HG02938 (cell line): Measurements from ENCODE around the gene ZNF223.
A peak's percentile ranks its signal among the peaks of the same experiment; 100 is the strongest.

ENCODE experiments used
- ATAC-seq: cut with Tn5 transposase; IDR thresholded peaks from one replicate; pipeline ENCODE4 v1.9.1; 2021; ENCODE audit warnings: mild to moderate bottlenecking, moderate library complexity; ENCODE audit not compliant: unreplicated experiment

The ZNF223 gene

DNA sequence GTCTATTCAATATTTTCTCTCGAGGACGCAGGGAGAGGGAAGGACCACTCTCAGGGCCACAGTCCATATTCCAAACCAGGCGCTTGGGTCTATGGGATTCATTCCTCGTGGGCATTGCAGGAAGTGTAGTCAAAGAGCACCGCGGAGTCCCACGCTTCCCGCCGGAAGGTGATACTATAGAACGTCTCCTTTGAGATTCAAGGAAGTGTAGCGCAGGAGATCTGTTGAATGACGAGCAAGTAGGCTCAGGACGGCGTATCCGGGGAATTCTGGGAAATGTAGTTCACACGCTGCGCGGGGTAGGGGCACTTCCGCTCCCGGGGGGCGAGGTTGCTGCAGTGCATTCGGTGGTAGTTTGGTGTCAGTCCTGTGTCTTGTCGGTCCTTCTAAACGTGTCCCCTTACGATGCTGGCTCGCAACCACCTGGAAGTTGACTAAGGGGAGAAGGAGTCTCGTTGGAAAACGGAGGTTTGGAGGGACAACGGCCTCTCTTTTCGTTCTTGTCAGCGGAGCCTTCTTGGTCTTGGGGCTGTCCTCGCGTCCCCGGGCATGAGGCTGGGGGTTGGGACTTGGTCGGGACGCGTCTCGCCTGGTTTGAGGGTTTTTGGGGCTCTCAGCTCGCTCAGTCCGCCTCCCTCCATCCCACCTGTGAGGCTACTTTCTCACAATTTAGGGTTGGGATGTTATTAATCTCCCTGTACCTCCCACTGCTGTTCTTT, 20.1 kb downstream of the ZNF223 start, which contains the start of gene ZNF284:
TSS of gene ZNF284 (plus strand) at position 336 of the 719 bp plus-strand sequence. CDS start 4,231 bp downstream, outside the sequence.
- peak; percentile 97 for ATAC-seq

DNA sequence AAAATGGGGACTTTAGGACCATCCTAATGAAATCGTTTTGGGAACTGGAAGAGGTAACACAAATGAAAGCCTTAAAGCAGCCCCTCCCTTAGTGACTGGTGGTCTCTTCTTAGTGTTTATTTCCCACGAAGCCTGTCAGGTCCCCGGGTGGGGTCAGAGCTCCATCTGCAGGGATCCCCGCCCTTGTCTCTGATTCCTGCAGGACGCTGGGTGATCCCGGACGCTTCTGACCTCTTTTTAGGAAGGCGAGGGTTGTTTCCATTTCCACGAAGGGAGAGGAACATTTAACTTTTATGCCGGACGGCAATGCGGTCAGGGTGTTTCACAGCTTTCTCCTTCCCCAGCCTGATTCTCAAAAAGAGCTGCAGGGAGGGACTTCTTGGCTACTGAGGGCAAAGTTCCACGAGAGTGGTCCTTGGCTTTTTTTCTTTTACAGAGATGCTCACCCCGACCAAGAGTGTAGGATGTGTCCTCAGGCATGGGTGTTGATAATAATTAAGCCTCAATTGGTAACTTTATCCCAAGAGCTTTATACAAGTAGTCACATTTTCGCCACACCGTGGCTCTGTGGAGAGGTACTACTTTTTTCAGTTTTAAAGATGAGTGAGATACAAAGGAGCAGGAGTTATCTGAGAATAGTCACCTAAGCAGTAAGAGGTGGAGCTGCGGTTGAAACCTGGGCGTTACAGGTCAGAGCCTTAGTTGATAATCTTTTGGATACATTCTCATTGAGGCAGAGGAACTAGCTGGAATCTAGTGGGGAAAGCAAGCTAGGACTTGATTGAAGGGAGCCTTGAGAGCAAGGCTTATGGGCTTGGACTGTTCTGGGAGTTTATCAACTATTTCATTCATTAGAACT, 20.9 kb downstream of the ZNF223 start:
- ATAC-seq, result no peak

DNA sequence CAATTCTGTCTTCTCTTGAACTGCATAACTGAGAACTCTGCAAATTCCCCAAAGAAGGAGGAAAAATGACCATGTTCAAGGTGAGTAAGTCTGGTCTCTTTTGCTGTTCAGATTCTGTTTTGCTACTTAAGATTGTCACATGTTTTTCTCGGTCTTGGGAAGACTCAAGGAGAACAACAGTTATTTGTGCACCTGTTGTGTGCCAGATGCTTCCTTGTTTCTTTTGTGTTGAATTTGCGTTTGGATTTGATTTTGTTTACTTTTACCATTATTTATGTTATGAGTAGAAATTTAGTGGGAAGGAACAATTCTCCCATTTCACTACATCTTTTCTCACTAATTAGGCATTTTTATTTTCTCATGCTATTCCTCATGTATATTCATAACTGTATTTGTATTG, 24.5 kb downstream of the ZNF223 start:
- ATAC-seq, result no peak

DNA sequence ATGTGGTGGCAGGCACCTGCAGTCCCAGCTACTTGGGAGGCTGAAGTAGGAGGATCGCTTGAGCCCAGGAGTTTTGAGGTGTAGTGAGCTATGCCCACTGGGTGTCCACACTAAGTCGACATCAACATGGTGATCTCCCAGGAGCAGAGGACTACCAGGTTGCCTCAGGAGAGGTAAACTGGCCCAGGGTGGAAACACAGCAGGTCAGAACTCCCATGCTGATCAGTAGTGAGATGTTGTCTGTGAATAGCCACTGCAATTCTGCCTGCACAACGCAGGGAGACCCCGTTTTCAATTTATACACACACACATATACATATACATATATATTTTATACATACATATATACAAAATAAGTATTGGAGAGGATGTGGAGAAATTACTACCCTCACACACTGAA, 40.3 kb downstream of the ZNF223 start:
- ATAC-seq, result no peak

DNA sequence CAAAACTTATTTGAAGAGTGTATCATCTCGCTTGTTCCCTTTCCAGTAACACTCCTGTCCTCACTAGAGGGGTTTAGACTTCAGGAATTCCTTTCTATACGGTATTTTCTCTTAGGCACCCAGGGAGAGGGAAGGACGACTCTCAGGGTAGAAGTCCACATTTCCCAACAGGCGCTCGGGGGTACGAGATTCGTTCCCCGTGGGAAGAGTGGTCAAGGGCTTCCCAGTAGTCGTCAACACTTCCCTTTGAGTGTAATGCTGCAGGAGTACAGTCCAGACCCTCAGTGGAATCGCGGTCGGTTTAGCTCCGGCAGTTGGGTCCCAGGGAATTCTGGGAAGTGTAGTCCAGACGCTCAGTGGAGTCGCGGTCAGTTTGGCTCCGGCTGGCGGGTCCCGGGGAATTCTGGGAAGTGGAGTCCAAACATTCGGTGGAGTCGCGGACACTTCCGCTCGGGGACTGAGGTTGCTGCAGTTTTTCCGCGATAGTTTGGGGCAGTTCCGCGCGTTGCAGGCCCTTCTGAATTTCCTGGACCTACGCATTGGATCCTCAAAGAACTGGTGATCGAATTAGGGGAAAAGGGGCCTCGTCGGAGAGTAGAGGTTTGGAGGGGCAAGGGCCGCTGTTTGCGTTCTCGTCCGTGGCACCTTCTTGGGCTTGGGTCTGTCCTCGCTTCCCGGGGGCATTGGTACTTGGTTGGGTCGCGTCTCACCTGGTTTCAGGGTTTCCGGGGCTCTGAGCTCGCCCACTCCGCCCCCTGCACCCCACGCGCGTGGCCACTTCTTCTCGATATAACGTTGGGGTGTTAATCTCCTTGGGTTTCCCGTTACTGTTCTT, 42.3 kb downstream of the ZNF223 start, which contains the start of gene ZNF224:
TSS of gene ZNF224 (plus strand) at position 431 of the 835 bp plus-strand sequence. CDS start 3,513 bp downstream, outside the sequence.
- peak; percentile 81 for ATAC-seq

DNA sequence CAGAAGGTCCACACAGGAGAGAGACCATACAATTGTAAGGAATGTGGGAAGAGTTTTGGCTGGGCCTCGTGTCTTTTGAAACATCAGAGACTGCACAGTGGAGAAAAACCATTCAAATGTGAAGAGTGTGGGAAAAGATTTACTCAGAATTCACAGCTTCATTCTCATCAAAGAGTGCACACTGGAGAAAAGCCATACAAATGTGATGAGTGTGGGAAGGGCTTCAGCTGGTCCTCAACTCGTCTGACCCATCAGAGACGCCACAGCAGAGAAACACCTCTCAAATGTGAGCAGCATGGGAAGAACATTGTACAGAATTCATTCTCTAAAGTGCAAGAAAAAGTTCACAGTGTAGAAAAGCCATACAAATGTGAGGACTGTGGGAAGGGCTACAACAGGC, 55.9 kb downstream of the ZNF223 start:
- no peak for ATAC-seq

DNA sequence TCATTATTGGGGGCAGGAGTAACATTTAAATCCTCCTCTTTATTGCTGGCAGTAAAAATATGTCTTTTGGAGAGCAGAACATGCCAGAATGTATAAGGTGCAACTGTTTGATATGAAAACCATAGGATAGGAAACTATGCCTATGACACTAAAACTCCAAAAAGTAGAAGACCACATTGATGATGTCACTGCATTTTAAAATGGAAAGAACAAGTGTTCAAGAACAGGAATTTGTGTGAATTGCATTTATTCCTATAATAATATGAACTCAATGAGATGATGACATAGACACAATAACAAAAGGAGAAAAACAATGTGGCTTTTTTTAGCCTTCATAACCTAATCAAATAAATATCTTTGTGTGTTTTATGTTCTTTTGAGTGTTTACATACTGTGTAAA, 57.6 kb downstream of the ZNF223 start:
- ATAC-seq, result no peak

DNA sequence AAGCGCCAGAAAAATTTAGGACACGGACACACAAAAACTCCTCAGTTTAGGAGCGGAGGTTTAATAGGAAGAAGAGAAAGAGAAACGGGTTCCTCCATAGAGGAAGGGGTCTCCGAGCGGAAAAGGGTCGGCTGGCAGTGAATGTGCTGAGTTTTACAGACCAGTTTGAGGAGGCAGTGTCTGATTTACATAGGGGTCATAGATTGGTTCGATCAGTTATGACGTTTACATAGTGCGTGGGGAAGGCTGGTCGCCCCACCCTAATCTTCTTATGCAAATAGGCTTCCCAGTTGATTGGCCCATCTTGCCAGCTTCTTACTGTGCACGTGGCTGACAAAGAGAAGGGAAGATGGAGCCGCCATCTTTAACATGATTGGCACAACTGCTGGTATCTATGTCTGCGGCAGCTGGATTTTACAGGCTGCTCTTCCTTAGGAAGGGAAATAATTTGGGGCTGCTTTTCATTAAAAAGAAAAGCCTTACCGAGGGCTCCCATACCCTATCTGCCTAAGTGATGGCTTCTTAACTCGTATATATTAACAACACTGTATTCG, 60.2 kb downstream of the ZNF223 start:
- no peak for ATAC-seq

DNA sequence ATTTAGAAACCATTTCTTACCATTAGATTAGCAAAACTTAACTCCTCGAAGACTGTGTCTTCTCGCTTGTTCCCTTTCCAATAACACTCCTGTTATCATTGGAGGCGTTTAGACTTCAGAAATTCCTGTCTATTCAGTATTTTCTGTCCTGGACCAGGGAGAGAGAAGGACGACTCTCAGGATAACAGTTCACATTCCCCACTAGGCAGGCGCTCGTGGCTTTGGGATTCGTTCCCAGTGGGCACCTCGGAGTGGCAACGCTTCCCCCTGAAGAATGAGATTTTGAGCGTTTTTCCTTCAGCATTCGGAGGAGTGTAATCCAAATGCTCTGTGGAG, 60.9 kb downstream of the ZNF223 start:
- ATAC-seq, result peak; percentile 5

DNA sequence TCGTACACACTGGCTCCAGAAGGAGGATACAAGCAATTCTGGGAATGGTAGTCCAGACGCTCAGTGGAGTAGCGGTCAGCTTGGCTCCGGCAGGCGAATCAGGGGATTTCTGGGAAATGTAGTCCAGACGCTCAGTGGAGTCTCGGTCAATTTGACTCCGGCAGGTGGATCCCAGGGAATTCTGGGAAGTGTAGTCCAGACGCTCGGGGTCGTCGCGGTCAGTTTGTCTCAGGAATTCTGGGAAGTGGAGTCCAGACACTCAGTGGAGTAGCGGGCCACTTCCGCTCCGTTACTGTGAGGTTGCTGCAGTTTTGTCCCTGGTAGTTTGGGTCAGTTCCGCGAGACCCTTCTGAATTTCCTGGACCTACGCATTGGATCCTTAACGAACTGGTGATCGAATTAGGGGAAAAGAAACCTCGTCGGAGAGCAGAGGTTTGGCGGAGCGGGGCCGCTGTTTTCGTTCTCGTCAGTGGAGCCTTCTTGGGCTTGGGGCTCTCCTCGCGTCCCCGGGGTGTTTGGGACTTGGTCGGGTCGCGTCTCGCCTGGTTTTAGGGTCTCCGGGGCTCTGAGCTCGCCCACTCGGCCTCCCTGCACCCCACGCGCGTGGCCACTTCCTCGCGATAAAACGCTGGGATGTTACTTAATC, 61.4 kb downstream of the ZNF223 start, which contains the start of gene ZNF225:
TSS of gene ZNF225 (plus strand) at position 262 of the 646 bp plus-strand sequence. CDS start 2,429 bp downstream, outside the sequence.
- peak; percentile 93 for ATAC-seq

DNA sequence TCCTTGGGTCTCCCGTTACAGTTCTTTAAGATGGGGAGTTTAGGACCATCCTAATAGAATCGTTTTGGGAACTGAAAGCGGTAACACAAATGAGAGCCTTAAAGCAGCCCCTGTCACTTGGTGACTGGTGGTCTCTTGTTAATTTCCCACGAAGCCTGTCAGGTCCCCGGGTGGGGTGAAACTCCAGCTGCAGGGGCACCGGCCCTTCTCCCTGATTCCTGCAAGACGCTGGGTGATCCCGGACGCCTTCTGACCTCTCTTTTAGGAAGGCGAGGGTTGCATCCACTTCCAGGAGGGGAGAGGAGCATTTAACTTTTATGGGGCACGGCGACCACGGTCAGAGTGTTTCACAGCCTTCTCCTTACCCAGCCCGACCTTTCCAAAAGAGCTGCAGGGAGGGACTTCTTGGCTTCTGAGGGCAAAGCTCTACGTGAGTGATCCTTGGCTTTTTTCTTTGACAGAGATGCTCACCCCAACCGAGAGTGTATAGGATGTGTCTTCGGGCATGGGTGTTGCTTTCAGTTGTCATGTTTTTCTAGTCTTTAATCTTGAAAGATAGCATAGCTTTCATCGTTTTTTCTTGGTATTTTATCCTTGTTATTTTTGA, 62.1 kb downstream of the ZNF223 start:
- peak; percentile 10 for ATAC-seq
